GM12878 (cell line): Measurements from ENCODE around the gene ANKRD7. TPM values are rescaled to one million over a fixed set of nuclear protein-coding genes. Genes with fewer than 3 reads are reported as not detected.

Experiments used
- ATAC-seq: fragments of 200-7000 bp; cut with Tn5 transposase; 3 replicates; pipeline ENCODE4 v1.9.1; 2020; ENCODE audit warnings: mild to moderate bottlenecking, moderate library complexity
- BruUV-seq: library from RNA; stranded (reverse); fragments of 400-500 nt; replicated peaks from 2 replicates; lab custom pipeline; 2021; lab: Mats Ljungman, UMichigan
- CTCF ChIA-PET: fragments of 300-600 bp; sonication (Branson Sonifier 250); formaldehyde crosslinking; extraction: SDS; loops from one replicate; lab custom pipeline; 2021; ENCODE audit warnings: inconsistent platforms; lab: Yijun Ruan, JAX
- POLR2A ChIA-PET: fragments of 350-600 bp; formaldehyde crosslinking; extraction: SDS; loops from one replicate; lab custom pipeline; 2021; ENCODE audit warnings: inconsistent platforms; lab: Charles Lee
- RAD21 ChIA-PET: fragments of 300-600 bp; sonication (Branson Sonifier 250); formaldehyde crosslinking; loops from one replicate; lab custom pipeline; 2023; ENCODE audit warnings: antibody characterized with exemption; ENCODE audit not compliant: unreplicated experiment; lab: Charles Lee
- SMC1A ChIA-PET: fragments of 300-600 bp; sonication (Branson Sonifier 250); formaldehyde crosslinking; loops from one replicate; lab custom pipeline; 2023; ENCODE audit not compliant: unreplicated experiment, uncharacterized antibody; lab: Charles Lee
- DNase-seq: peaks from one replicate; pipeline ENCODE4 v3.0.0-alpha.2; 2011; ENCODE audit warnings: low read depth, low spot score
- FAIRE-seq: peaks from 3 replicates; lab custom pipeline; 2011; peaks lifted over from hg19 to GRCh38; lab: Jason Lieb, UNC
- H2AFZ ChIP-seq: 2 replicates; pipeline ENCODE4 v1.6.0; 2011; ENCODE audit warnings: low read depth, low read length, control low read depth; ENCODE audit not compliant: control insufficient read depth
- H3K27ac ChIP-seq: 2 replicates; pipeline ENCODE4 v1.5.1; 2011; ENCODE audit warnings: control low read depth; ENCODE audit not compliant: control insufficient read depth, insufficient read depth
- H3K27me3 ChIP-seq, 2 experiments: replicated peaks in 1 of 2; 2 replicates each; pipeline versions ENCODE4 v1.6.0 to v1.6.1; 2011; ENCODE audit warnings: low read length in 1 of 2; ENCODE audit not compliant: control insufficient read depth in 2 of 2, insufficient read depth in 2 of 2
- H3K36me3 ChIP-seq, 2 experiments: 2 replicates each; pipeline ENCODE4 v1.5.1; 2011; ENCODE audit warnings: low read length in 1 of 2; ENCODE audit not compliant: control insufficient read depth in 2 of 2, insufficient read depth in 2 of 2
- H3K4me1 ChIP-seq: 2 replicates; pipeline ENCODE4 v1.6.1; 2011; ENCODE audit warnings: mild to moderate bottlenecking, low read length, moderate library complexity, mixed read lengths; ENCODE audit not compliant: control insufficient read depth, insufficient read depth
- H3K4me2 ChIP-seq: 2 replicates; pipeline ENCODE4 v1.6.0; 2011; ENCODE audit warnings: control low read depth; ENCODE audit not compliant: control insufficient read depth, insufficient read depth
- H3K4me3 ChIP-seq: fragments of 200-600 bp; sonication (generic); 2 replicates; pipeline ENCODE4 v1.5.1; 2016
- H3K79me2 ChIP-seq: 2 replicates; pipeline ENCODE4 v1.6.0; 2011; ENCODE audit warnings: low read length; ENCODE audit not compliant: control insufficient read depth, insufficient read depth
- H3K9ac ChIP-seq: 2 replicates; pipeline ENCODE4 v1.8.0; 2011; ENCODE audit warnings: low read length, control low read depth, mixed read lengths; ENCODE audit not compliant: control insufficient read depth, insufficient read depth
- H3K9me3 ChIP-seq: replicated peaks from 3 replicates; pipeline ENCODE4 v1.5.1; 2011; ENCODE audit warnings: mild to moderate bottlenecking, low read length; ENCODE audit not compliant: control insufficient read depth, insufficient read depth
- H4K20me1 ChIP-seq: 2 replicates; pipeline ENCODE4 v1.6.0; 2011; ENCODE audit not compliant: control insufficient read depth, insufficient read depth
- BACH1 ChIP-seq: fragments of 450-650 bp; IDR thresholded peaks from 2 replicates; pipeline ENCODE4 v1.6.1; 2017; ENCODE audit warnings: mild to moderate bottlenecking, borderline replicate concordance
- CBX3 ChIP-seq: fragments of 200-600 bp; sonication (generic); IDR thresholded peaks from 2 replicates; pipeline ENCODE4 v1.6.1; 2016; ENCODE audit warnings: low read depth, borderline replicate concordance
- EED ChIP-seq: sonication (generic); IDR thresholded peaks from 2 replicates; pipeline ENCODE4 v1.6.1; 2016; ENCODE audit warnings: antibody characterized with exemption, low read depth
- ESRRA ChIP-seq: IDR thresholded peaks from 2 replicates; pipeline ENCODE4 v1.6.1; 2012; ENCODE audit warnings: mild to moderate bottlenecking, low read length, improper control_type of control experiment
- GATAD2B ChIP-seq: fragments of 450-650 bp; conservative IDR thresholded peaks from 2 replicates; pipeline ENCODE4 v1.6.1; 2017; ENCODE audit warnings: low read depth, mild to moderate bottlenecking, moderate library complexity
- HDGF ChIP-seq: fragments of 450-650 bp; IDR thresholded peaks from 2 replicates; pipeline ENCODE4 v1.6.1; 2016; ENCODE audit warnings: antibody characterized with exemption
- JUNB ChIP-seq: IDR thresholded peaks from 2 replicates; pipeline ENCODE4 v1.6.1; 2016; ENCODE audit warnings: antibody characterized with exemption, mild to moderate bottlenecking
- KLF5 ChIP-seq: fragments of 450-650 bp; IDR thresholded peaks from 2 replicates; pipeline ENCODE4 v1.6.1; 2014; ENCODE audit warnings: mild to moderate bottlenecking; ENCODE audit not compliant: partially characterized antibody
- MXI1 ChIP-seq: fragments of 150-350 bp; IDR thresholded peaks from 2 replicates; pipeline ENCODE4 v1.6.1; 2011; ENCODE audit warnings: low read depth, mild to moderate bottlenecking, inconsistent platforms, low read length, improper control_type of control experiment
- NFXL1 ChIP-seq: fragments of 450-650 bp; IDR thresholded peaks from 2 replicates; pipeline ENCODE4 v1.6.1; 2017; ENCODE audit warnings: antibody characterized with exemption, mild to moderate bottlenecking, borderline replicate concordance
- PAX5 ChIP-seq: IDR thresholded peaks from 2 replicates; pipeline ENCODE4 v1.6.1; 2011; ENCODE audit warnings: low read depth, low read length, borderline replicate concordance
- POLR2A ChIP-seq: IDR thresholded peaks from 2 replicates; pipeline ENCODE4 v1.6.1; 2011; ENCODE audit warnings: low read depth, mild to moderate bottlenecking, low read length
- RCOR1 ChIP-seq: conservative IDR thresholded peaks from 2 replicates; pipeline ENCODE4 v1.6.1; 2012; ENCODE audit warnings: low read depth, low read length, improper control_type of control experiment
- RELB ChIP-seq: fragments of 450-650 bp; IDR thresholded peaks from 2 replicates; pipeline ENCODE4 v1.6.1; 2017; ENCODE audit warnings: low read depth, mild to moderate bottlenecking, moderate library complexity
- SIX5 ChIP-seq: IDR thresholded peaks from 2 replicates; pipeline ENCODE4 v1.6.1; 2011; ENCODE audit warnings: mild to moderate bottlenecking, low read depth, low read length, moderate library complexity; ENCODE audit not compliant: severe bottlenecking
- ZBTB40 ChIP-seq: fragments of 450-650 bp; IDR thresholded peaks from 2 replicates; pipeline ENCODE4 v1.6.1; 2016; ENCODE audit warnings: mild to moderate bottlenecking, moderate library complexity, borderline replicate concordance
- WGBS: methylation state at CpG from one replicate; pipeline ENCODE4 v1.1.6; 2016; ENCODE audit warnings: low lambda C conversion rate; ENCODE audit not compliant: insufficient replicate concordance, insufficient coverage; ENCODE audit errors: missing lambda C conversion rate; 5-methylcytosine and 5-hydroxymethylcytosine counted together
- in situ Hi-C: fragments of 300-500 bp; cut with MboI; formaldehyde crosslinking; loops from 9 replicates; pipeline ENCODE4 v1.14.3; 2018; ENCODE audit warnings: mixed read lengths
- intact Hi-C: fragments of 100-400 bp; cut with micrococcal nuclease; formaldehyde crosslinking; loops from one replicate; pipeline ENCODE4 v1.14.2; 2022; ENCODE audit not compliant: unreplicated experiment
- polyA plus RNA-seq, 11 experiments: library from polyadenylated mRNA; depleted of rRNA in 4 of 11; unstranded in 6 of 11; stranded (reverse) in 5 of 11; fragments of >200 nt; fragmentation: Nextera tagmentation in 4 of 11; fragmentation: Illumina TruSeq in 1 of 11; extraction: Ambion mirVana in 4 of 11; extraction: Trizol in 1 of 11; gene quantifications; 1 replicate in 1 of 11; 2 replicates in 10 of 11; pipeline versions ENCODE4 v1.2.1 to v1.2.3, GENCODE V29; 2011 to 2016; ENCODE audit warnings: inconsistent platforms in 2 of 11, missing spikeins in 2 of 11, low read depth in 1 of 11
- total RNA-seq, 4 experiments: library from RNA; depleted of rRNA in 3 of 4; stranded (reverse); fragments of >200 nt in 3 of 4; fragmentation: Illumina TruSeq in 1 of 4; extraction: Trizol in 1 of 4; gene quantifications; 2 replicates each; pipeline versions ENCODE4 v1.2.1 to v1.2.3, GENCODE V29; 2013 to 2021

ANKRD7 gene
- total and polyA plus RNA-seq, 10 of the 15 experiments (the other 5 are each of a cell fraction or from before 2014, with no cell fraction given): 0.12 to 0.46 (median 0.31) TPM; not detected in 3

- Histone ChIP-seq H3K4me3 (no peak overlapping the region), H3K79me2 (no peaks in the 10 kb centered on the region), H3K36me3 (no peaks in the 10 kb centered on the region), H4K20me1 (no peaks in the 10 kb centered on the region), H3K9ac (no peak overlapping the region), H3K27me3 (no peaks in the 10 kb centered on the region), H2AFZ (no peak overlapping the region), H3K27ac (no peak overlapping the region), H3K4me2 (no peak overlapping the region), H3K9me3 (peaks cover 2% of the 10 kb centered on the region; the same call in 1 of the 3 replicates), H3K4me1 (no peaks in the 10 kb centered on the region)
- ChIA-PET SMC1A (no interaction called here), POLR2A (no interaction called here), RAD21 (no interaction called here), CTCF (no interaction called here)
- no peak for FAIRE-seq
- no TSS peak for BruUV-seq
- DNase-seq: no peak
- in situ Hi-C loops (no loop called here), intact Hi-C loops (no loop called here)
- WGBS: 76% methylated on average over 2 of the region's 2 CpGs
- no peak for ATAC-seq
- no peak for TF ChIP-seq POLR2A
- no peak for TF ChIP-seq MXI1
- no peak for TF ChIP-seq ZBTB40
- no peak for TF ChIP-seq NFXL1
- no peak for TF ChIP-seq HDGF
- no peak for TF ChIP-seq CBX3
- no peak for TF ChIP-seq GATAD2B
- TF ChIP-seq RCOR1: no peak
- no peak for TF ChIP-seq JUNB
- no peak for TF ChIP-seq RELB
- no peak for TF ChIP-seq PAX5
- no peak for TF ChIP-seq BACH1
- no peak for TF ChIP-seq KLF5
- no peak for TF ChIP-seq SIX5
- no peak for TF ChIP-seq ESRRA
- TF ChIP-seq EED: no peak
Observed at GRCh38 chr7:118280319-118281012, 56.0 kb downstream of the ANKRD7 start.
